ENCODE measurements around the gene RCOR3. TPM values are rescaled to one million over a fixed set of nuclear protein-coding genes. Genes with fewer than 3 reads are reported as not detected.
"Not testable (repeated sequence)": the region's sequence is repeated elsewhere in the genome, so short reads cannot be mapped to it uniquely, and the experiment has no call there.

RCOR3 gene
- total and polyA plus RNA-seq, 2 experiments from 2014 or later, result 35.2 to 36.6 TPM

- TF ChIP-seq CTCF (IDR thresholded peaks at IDR 0.05; ENCODE audit: low read depth, low read length), result no peak
- H3K27me3 ChIP-seq, result no peaks in the 10 kb centered on the region
- H3K4me3 ChIP-seq, result no peak overlapping the region
- peaks cover 48% of the 10 kb centered on the region for H3K36me3 ChIP-seq
- H3K4me1 ChIP-seq (ENCODE audit: low read depth), result no peaks in the 10 kb centered on the region
- no peak for DNase-seq (ENCODE audit: low read depth in 1 of 2, low spot score in 1 of 2)
- no peak overlapping the region for H3K27ac ChIP-seq
- H3K9me3 ChIP-seq (ENCODE audit: low read depth), result no peaks in the 10 kb centered on the region
Observed at GRCh38 chr1:211313392-211313791, 54.2 kb downstream of the RCOR3 start.

GRCh38 chr1:211318576-211319280, 59.6 kb downstream of the RCOR3 start:
- no peak overlapping the region for H3K27ac ChIP-seq
- no peak overlapping the region for H3K4me3 ChIP-seq
- no peaks in the 10 kb centered on the region for H3K4me1 ChIP-seq (ENCODE audit: low read depth)
- DNase-seq (ENCODE audit: low read depth in 1 of 2, low spot score in 1 of 2), result no peak
- H3K9me3 ChIP-seq (ENCODE audit: low read depth), result no peaks in the 10 kb centered on the region
- TF ChIP-seq CTCF (IDR thresholded peaks at IDR 0.05; ENCODE audit: low read depth, low read length), result no peak
- H3K27me3 ChIP-seq, result no peaks in the 10 kb centered on the region
- peaks cover 22% of the 10 kb centered on the region for H3K36me3 ChIP-seq

GRCh38 chr1:211319892-211320291, 60.7 kb downstream of the RCOR3 start:
- Histone ChIP-seq H3K4me3 (no peak overlapping the region), H3K4me1 (ENCODE audit: low read depth) (no peaks in the 10 kb centered on the region), H3K27me3 (no peaks in the 10 kb centered on the region)

GRCh38 chr1:211320980-211321379, 61.8 kb downstream of the RCOR3 start:
- H3K4me1 ChIP-seq (ENCODE audit: low read depth), result no peaks in the 10 kb centered on the region
- H3K27me3 ChIP-seq, result no peaks in the 10 kb centered on the region
- no peak for DNase-seq (ENCODE audit: low read depth in 1 of 2, low spot score in 1 of 2)
- no peak overlapping the region for H3K27ac ChIP-seq
- H3K36me3 ChIP-seq, result peaks cover 2% of the 10 kb centered on the region
- no peaks in the 10 kb centered on the region for H3K9me3 ChIP-seq (ENCODE audit: low read depth)
- TF ChIP-seq CTCF (IDR thresholded peaks at IDR 0.05; ENCODE audit: low read depth, low read length), result no peak
- H3K4me3 ChIP-seq, result no peak overlapping the region

More at GRCh38 chr1:211319892-211320291, 60.7 kb downstream of the RCOR3 start:
- no peak for TF ChIP-seq CTCF (IDR thresholded peaks at IDR 0.05; ENCODE audit: low read depth, low read length)
- Histone ChIP-seq H3K36me3 (peaks cover 11% of the 10 kb centered on the region), H3K9me3 (ENCODE audit: low read depth) (no peaks in the 10 kb centered on the region), H3K27ac (no peak overlapping the region)
- no peak for DNase-seq (ENCODE audit: low read depth in 1 of 2, low spot score in 1 of 2)

GRCh38 chr1:211321646-211322045, 62.5 kb downstream of the RCOR3 start:
- not testable (repeated sequence) for H3K27me3 ChIP-seq; DNase-seq (ENCODE audit: low read depth in 1 of 2, low spot score in 1 of 2); H3K9me3 ChIP-seq (ENCODE audit: low read depth); H3K36me3 ChIP-seq; H3K4me1 ChIP-seq (ENCODE audit: low read depth); H3K27ac ChIP-seq; H3K4me3 ChIP-seq

GRCh38 chr1:211323156-211324063, 64.2 kb downstream of the RCOR3 start:
- H3K27ac ChIP-seq, result no peak overlapping the region
- H3K4me1 ChIP-seq (ENCODE audit: low read depth), result no peaks in the 10 kb centered on the region
- no peaks in the 10 kb centered on the region for H3K9me3 ChIP-seq (ENCODE audit: low read depth)
- TF ChIP-seq CTCF (IDR thresholded peaks at IDR 0.05; ENCODE audit: low read depth, low read length), result peak; percentile 92
- H3K27me3 ChIP-seq, result no peaks in the 10 kb centered on the region
- peak; percentile 70 to 73 for DNase-seq (ENCODE audit: low read depth in 1 of 2, low spot score in 1 of 2)
- H3K4me3 ChIP-seq, result no peak overlapping the region
- no peaks in the 10 kb centered on the region for H3K36me3 ChIP-seq
